MM.1S (cell line): ENCODE measurements around the gene CPEB2.
A peak's percentile ranks its signal among the peaks of the same experiment; 100 is the strongest.

Experiments
- DNase-seq: peaks from one replicate; pipeline ENCODE4 v3.0.0-alpha.2; 2015
- H2AFZ ChIP-seq: fragments of 300-600 bp; sonication (generic); 2 replicates; pipeline ENCODE4 v1.6.0; 2016; ENCODE audit warnings: antibody characterized with exemption, low read length
- H3F3A ChIP-seq: fragments of 300-600 bp; sonication (generic); 2 replicates; pipeline ENCODE4 v1.6.1; 2016; ENCODE audit warnings: mild to moderate bottlenecking, antibody characterized with exemption, low read length, moderate library complexity, mixed read lengths; ENCODE audit not compliant: insufficient read depth
- H3K27ac ChIP-seq: fragments of 300-600 bp; sonication (generic); 2 replicates; pipeline ENCODE4 v1.5.1; 2016; ENCODE audit warnings: mild to moderate bottlenecking, low read length
- H3K27me3 ChIP-seq: fragments of 300-600 bp; sonication (generic); replicated peaks from 2 replicates; pipeline ENCODE4 v1.6.0; 2016; ENCODE audit warnings: low read length; ENCODE audit not compliant: insufficient read depth
- H3K36me3 ChIP-seq: fragments of 300-600 bp; sonication (generic); replicated peaks from 2 replicates; pipeline ENCODE4 v1.6.1; 2016; ENCODE audit warnings: mild to moderate bottlenecking, low read length, mixed read lengths; ENCODE audit not compliant: insufficient read depth
- H3K4me1 ChIP-seq: fragments of 300-600 bp; sonication (generic); 2 replicates; pipeline ENCODE4 v1.6.1; 2016; ENCODE audit warnings: low read length, mixed read lengths
- H3K4me2 ChIP-seq: fragments of 300-600 bp; sonication (generic); 2 replicates; pipeline ENCODE4 v1.6.0; 2016; ENCODE audit warnings: low read depth, low read length
- H3K4me3 ChIP-seq: fragments of 300-600 bp; sonication (generic); 2 replicates; pipeline ENCODE4 v1.5.1; 2016; ENCODE audit warnings: low read length, mixed read lengths
- H3K79me2 ChIP-seq: fragments of 300-600 bp; sonication (generic); 2 replicates; pipeline ENCODE4 v1.6.1; 2016; ENCODE audit warnings: mixed run types, low read length, mixed read lengths
- H3K9ac ChIP-seq: fragments of 300-600 bp; sonication (generic); 2 replicates; pipeline ENCODE4 v1.6.1; 2016; ENCODE audit warnings: low read length, mixed read lengths
- H3K9me2 ChIP-seq: fragments of 300-600 bp; sonication (generic); replicated peaks from 2 replicates; pipeline ENCODE4 v1.6.1; 2016; ENCODE audit warnings: mild to moderate bottlenecking, low read length, mixed read lengths; ENCODE audit not compliant: insufficient read depth
- H3K9me3 ChIP-seq: fragments of 300-600 bp; sonication (generic); replicated peaks from 2 replicates; pipeline ENCODE4 v1.6.1; 2016; ENCODE audit warnings: mild to moderate bottlenecking, low read length, mixed read lengths; ENCODE audit not compliant: insufficient read depth
- H4K20me1 ChIP-seq: fragments of 300-600 bp; sonication (generic); 2 replicates; pipeline ENCODE4 v1.6.1; 2016; ENCODE audit warnings: mild to moderate bottlenecking, low read length, moderate library complexity, mixed read lengths; ENCODE audit not compliant: insufficient read depth
- EZH2 ChIP-seq: fragments of 300-600 bp; sonication (generic); optimal IDR thresholded peaks from 2 replicates; pipeline ENCODE3; 2017; ENCODE audit warnings: low read depth, mild to moderate bottlenecking, antibody characterized with exemption, low read length, mixed read lengths
- EZH2phosphoT487 ChIP-seq: fragments of 300-600 bp; sonication (generic); IDR thresholded peaks from 2 replicates; pipeline ENCODE4 v1.6.1; 2018; ENCODE audit warnings: antibody characterized with exemption, low read length
- TF ChIP-seq, protein P1 (sequence below): fragments of 300-600 bp; sonication (generic); IDR thresholded peaks from 2 replicates; pipeline ENCODE4 v1.5.1; 2016; ENCODE audit warnings: antibody characterized with exemption, low read length, mixed read lengths

Gene CPEB2

GRCh38 chr4:15004739-15005301, 2.5 kb downstream of the CPEB2 start:
- Histone ChIP-seq H3K27ac (peak overlapping the region; percentile 74; the same call in 1 of the 2 replicates), H3K9me3 (no peaks in the 10 kb centered on the region), H2AFZ (peak overlapping the region; percentile 38; the same call in 1 of the 2 replicates), H3K27me3 (no peaks in the 10 kb centered on the region), H3K9ac (peak overlapping the region; percentile 86), H3K79me2 (peaks cover 59% of the 10 kb centered on the region), H3F3A (peaks cover 23% of the 10 kb centered on the region), H3K9me2 (no peaks in the 10 kb centered on the region), H3K4me2 (peak overlapping the region; percentile 94; the same call in 1 of the 2 replicates), H3K4me1 (0 out of 2 replicates have a peak, but pooled peaks cover 8% of the 10 kb centered on the region), H4K20me1 (0 out of 2 replicates have a peak, but pooled peaks cover 9% of the 10 kb centered on the region), H3K36me3 (peaks cover 3% of the 10 kb centered on the region; the same call in 1 of the 2 replicates), H3K4me3 (peak overlapping the region; percentile 89)
- DNase-seq: peak; percentile 60
- TF ChIP-seq EZH2 (no peak), EZH2phosphoT487 (no peak)
- TF ChIP-seq, protein P1, sequence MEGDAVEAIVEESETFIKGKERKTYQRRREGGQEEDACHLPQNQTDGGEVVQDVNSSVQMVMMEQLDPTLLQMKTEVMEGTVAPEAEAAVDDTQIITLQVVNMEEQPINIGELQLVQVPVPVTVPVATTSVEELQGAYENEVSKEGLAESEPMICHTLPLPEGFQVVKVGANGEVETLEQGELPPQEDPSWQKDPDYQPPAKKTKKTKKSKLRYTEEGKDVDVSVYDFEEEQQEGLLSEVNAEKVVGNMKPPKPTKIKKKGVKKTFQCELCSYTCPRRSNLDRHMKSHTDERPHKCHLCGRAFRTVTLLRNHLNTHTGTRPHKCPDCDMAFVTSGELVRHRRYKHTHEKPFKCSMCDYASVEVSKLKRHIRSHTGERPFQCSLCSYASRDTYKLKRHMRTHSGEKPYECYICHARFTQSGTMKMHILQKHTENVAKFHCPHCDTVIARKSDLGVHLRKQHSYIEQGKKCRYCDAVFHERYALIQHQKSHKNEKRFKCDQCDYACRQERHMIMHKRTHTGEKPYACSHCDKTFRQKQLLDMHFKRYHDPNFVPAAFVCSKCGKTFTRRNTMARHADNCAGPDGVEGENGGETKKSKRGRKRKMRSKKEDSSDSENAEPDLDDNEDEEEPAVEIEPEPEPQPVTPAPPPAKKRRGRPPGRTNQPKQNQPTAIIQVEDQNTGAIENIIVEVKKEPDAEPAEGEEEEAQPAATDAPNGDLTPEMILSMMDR: no peak

DNA sequence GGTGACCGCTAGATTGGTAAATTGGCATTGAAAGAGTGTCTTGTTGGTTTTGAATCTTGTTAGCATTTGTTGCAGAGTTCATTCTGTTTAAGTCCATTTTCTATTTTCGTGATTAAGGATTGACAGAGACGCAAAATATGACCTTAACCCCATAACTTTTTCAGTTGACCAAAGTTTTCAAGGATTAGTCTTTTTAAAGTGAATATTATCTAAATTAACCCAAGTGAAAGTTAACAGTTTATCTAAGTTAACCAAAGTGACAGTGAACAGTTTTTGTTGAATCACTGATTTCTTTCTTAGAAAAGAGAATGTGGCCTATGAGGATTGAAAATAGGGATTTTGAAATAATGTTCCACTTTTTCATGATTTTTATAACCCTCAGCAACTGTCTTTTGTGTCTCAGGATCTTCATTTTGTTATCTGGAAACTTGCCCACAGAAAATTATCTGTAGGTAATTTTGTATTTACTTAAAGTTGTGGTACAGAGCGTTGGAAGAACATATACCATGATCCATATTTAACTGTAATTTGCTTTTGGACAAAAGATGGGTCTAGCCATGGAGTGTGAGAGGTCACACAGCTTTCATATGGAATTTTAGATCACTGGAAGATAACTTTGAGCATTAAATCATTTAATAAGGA, 3.3 kb downstream of the CPEB2 start:
- TF ChIP-seq, protein P1: no peak
- TF ChIP-seq EZH2phosphoT487 (no peak), EZH2 (no peak)
- Histone ChIP-seq H3K27ac (peak overlapping the region; percentile 74; the same call in 1 of the 2 replicates), H3K9ac (peak overlapping the region; percentile 86), H3F3A (peaks cover 23% of the 10 kb centered on the region), H3K9me2 (no peaks in the 10 kb centered on the region), H3K4me2 (peak overlapping the region; percentile 94), H3K27me3 (no peaks in the 10 kb centered on the region), H2AFZ (0 out of 2 replicates have a peak overlapping the region, but pooled peaks have one; percentile 38), H3K79me2 (peaks cover 67% of the 10 kb centered on the region), H3K9me3 (no peaks in the 10 kb centered on the region), H3K36me3 (peaks cover 3% of the 10 kb centered on the region; the same call in 1 of the 2 replicates), H4K20me1 (0 out of 2 replicates have a peak, but pooled peaks cover 9% of the 10 kb centered on the region), H3K4me1 (0 out of 2 replicates have a peak, but pooled peaks cover 8% of the 10 kb centered on the region), H3K4me3 (peak overlapping the region; percentile 89)
- DNase-seq: no peak

DNA sequence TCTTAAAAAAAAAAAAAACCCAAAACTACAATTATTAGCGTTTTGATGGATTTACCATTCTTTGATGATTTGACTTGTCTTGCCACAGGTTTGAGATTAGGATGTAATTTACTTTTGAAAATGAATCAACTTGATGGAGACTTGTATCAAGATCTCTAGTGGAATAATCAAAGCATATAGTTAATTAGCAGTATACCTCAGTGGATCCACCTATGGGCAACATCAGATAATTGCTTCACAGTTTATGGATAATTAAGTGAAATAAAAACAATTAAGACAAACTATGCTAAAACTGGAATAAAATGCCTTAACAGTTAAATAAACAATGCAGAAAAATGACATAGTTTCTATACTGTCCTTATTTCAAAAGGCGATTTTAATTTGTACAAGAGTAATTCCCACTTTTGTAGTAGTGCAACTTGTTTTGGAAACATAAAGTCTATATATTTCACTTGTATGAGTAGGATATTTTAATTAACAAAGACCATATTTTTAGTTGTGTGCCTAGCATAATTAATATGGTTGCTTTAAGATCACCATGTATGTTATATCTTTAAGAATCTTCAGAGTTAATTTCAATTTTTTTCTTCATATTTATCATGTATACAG, 4.2 kb downstream of the CPEB2 start:
- H3K4me3 ChIP-seq: peak overlapping the region; percentile 89
- H3K9me3 ChIP-seq: no peaks in the 10 kb centered on the region
- 0 out of 2 replicates have a peak, but pooled peaks cover 9% of the 10 kb centered on the region for H4K20me1 ChIP-seq
- H2AFZ ChIP-seq: no peak overlapping the region
- no peak for TF ChIP-seq EZH2phosphoT487
- TF ChIP-seq, protein P1: peak; percentile 69
- peak overlapping the region; percentile 94 for H3K4me2 ChIP-seq
- no peak overlapping the region for H3K27ac ChIP-seq
- H3K36me3 ChIP-seq: peaks cover 3% of the 10 kb centered on the region; the same call in 1 of the 2 replicates
- DNase-seq: peak; percentile 33
- H3K79me2 ChIP-seq: peaks cover 74% of the 10 kb centered on the region
- no peaks in the 10 kb centered on the region for H3K9me2 ChIP-seq
- H3F3A ChIP-seq: peaks cover 20% of the 10 kb centered on the region
- H3K9ac ChIP-seq: peak overlapping the region; percentile 86; the same call in 1 of the 2 replicates
- no peaks in the 10 kb centered on the region for H3K27me3 ChIP-seq
- H3K4me1 ChIP-seq: 0 out of 2 replicates have a peak, but pooled peaks cover 8% of the 10 kb centered on the region
